Activated B cell treated with CpG ODN at 0.5 μM for 24 hours (primary cell): ENCODE results near the gene FAN1. TPM values are rescaled to one million over a fixed set of nuclear protein-coding genes. Genes with fewer than 3 reads are reported as not detected.

Experiments
- ATAC-seq: fragments of 200-7000 bp; cut with Tn5 transposase; one replicate; pipeline ENCODE4 v1.10.0; 2021; ENCODE audit warnings: low read depth, mild to moderate bottlenecking, moderate library complexity
- CTCF ChIA-PET: fragments of 350-600 bp; sonication (Branson Sonifier 250); formaldehyde crosslinking; loops from one replicate; lab custom pipeline; 2021; ENCODE audit warnings: antibody characterized with exemption; lab: Charles Lee
- POLR2A ChIA-PET: fragments of 350-600 bp; sonication (Branson Sonifier 250); formaldehyde crosslinking; loops from one replicate; lab custom pipeline; 2021; ENCODE audit warnings: antibody characterized with exemption; lab: Charles Lee
- DNase-seq: peaks from one replicate; pipeline ENCODE4 v3.0.0; 2022
- H3K27ac Mint-ChIP-seq: one replicate; pipeline ENCODE4 v1.8.0; 2020; ENCODE audit warnings: mixed read lengths
- H3K27me3 Mint-ChIP-seq: one replicate; pipeline ENCODE4 v1.8.0; 2021; ENCODE audit warnings: mixed read lengths
- H3K36me3 Mint-ChIP-seq: one replicate; pipeline ENCODE4 v1.8.0; 2021; ENCODE audit warnings: low read depth, mixed read lengths
- H3K4me1 Mint-ChIP-seq: one replicate; pipeline ENCODE4 v1.8.0; 2021; ENCODE audit warnings: mixed read lengths
- H3K4me3 Mint-ChIP-seq: one replicate; pipeline ENCODE4 v1.8.0; 2020; ENCODE audit warnings: mild to moderate bottlenecking, mixed read lengths
- H3K9me3 Mint-ChIP-seq: one replicate; pipeline ENCODE4 v1.8.0; 2020; ENCODE audit warnings: mixed read lengths
- intact Hi-C: fragments of 100-400 bp; cut with micrococcal nuclease; formaldehyde crosslinking; loops from one replicate; pipeline ENCODE4 v1.15.1; 2024
- total RNA-seq: library from RNA; stranded (reverse); gene quantifications from 2 replicates; pipeline ENCODE4 v1.2.3, GENCODE V29; 2022
- TF ChIP-seq, protein P1 (sequence below): fragments of 200-600 bp; IDR thresholded peaks from one replicate; pipeline ENCODE4 v1.8.0; 2022; ENCODE audit warnings: antibody characterized with exemption, mild to moderate bottlenecking

The FAN1 gene
- total RNA-seq, 1 donor from 2014 or later: 20.8 TPM

DNA sequence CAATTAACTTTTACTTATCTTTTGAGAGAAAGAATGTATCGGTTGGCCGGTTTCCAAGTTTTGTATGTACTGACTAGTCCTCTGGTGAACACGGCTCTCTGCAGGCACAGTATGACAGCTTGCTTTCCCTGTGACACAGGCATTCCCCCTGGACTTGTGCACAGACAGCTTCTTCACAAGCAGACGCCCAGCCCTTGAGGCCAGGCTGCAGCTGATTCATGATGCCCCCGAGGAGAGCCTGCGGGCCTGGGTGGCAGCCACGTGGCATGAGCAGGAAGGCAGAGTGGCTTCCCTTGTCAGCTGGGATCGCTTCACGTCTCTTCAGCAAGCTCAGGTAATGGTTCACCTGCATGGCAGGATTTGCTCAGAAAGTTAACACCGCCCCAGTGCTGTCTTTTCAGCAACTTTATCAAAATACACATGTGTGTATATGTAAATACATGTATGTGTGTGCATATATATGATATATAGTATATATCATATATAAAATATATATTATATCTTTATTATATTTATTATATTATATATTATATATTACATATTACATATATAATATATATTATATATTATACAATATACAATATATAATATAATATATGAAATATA, 25.5 kb downstream of the FAN1 start:
- Mint-ChIP-seq H3K36me3 (peaks cover 72% of the 10 kb centered on the region), H3K4me3 (no peak overlapping the region), H3K27me3 (no peaks in the 10 kb centered on the region), H3K27ac (no peak overlapping the region), H3K9me3 (no peaks in the 10 kb centered on the region), H3K4me1 (peaks cover 22% of the 10 kb centered on the region)
- ChIA-PET POLR2A (no interaction called here), CTCF (no interaction called here)
- intact Hi-C loops: no loop called here
- DNase-seq (no peak), ATAC-seq (no peak)
- TF ChIP-seq, protein P1, sequence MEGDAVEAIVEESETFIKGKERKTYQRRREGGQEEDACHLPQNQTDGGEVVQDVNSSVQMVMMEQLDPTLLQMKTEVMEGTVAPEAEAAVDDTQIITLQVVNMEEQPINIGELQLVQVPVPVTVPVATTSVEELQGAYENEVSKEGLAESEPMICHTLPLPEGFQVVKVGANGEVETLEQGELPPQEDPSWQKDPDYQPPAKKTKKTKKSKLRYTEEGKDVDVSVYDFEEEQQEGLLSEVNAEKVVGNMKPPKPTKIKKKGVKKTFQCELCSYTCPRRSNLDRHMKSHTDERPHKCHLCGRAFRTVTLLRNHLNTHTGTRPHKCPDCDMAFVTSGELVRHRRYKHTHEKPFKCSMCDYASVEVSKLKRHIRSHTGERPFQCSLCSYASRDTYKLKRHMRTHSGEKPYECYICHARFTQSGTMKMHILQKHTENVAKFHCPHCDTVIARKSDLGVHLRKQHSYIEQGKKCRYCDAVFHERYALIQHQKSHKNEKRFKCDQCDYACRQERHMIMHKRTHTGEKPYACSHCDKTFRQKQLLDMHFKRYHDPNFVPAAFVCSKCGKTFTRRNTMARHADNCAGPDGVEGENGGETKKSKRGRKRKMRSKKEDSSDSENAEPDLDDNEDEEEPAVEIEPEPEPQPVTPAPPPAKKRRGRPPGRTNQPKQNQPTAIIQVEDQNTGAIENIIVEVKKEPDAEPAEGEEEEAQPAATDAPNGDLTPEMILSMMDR: no peak

DNA sequence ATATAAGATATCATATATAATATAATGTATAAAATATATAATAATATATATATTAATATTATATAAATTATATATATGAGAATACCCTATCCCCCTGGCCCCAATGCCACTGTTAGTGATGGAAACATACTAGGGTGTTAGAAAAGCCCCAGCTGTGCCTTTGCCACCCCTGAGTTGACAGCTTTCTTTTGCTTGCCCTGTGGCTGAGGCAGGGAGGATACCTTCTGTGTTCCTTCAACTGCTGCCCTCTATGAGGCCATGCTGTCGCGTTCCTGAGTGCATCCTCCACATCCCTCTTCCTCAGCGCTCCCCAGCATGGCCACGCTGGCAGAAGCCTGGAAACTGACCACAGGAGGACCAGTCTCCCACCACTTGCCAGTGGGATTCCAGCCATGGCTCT, 26.3 kb downstream of the FAN1 start:
- H3K4me1 Mint-ChIP-seq: peaks cover 29% of the 10 kb centered on the region
- DNase-seq (no peak), ATAC-seq (no peak)
- peaks cover 68% of the 10 kb centered on the region for H3K36me3 Mint-ChIP-seq
- H3K9me3 Mint-ChIP-seq: no peaks in the 10 kb centered on the region
- H3K27ac Mint-ChIP-seq: no peak overlapping the region
- POLR2A ChIA-PET: no interaction called here
- intact Hi-C loops: no loop called here
- TF ChIP-seq, protein P1: no peak
- CTCF ChIA-PET: no interaction called here
- H3K27me3 Mint-ChIP-seq: no peaks in the 10 kb centered on the region
- no peak overlapping the region for H3K4me3 Mint-ChIP-seq

DNA sequence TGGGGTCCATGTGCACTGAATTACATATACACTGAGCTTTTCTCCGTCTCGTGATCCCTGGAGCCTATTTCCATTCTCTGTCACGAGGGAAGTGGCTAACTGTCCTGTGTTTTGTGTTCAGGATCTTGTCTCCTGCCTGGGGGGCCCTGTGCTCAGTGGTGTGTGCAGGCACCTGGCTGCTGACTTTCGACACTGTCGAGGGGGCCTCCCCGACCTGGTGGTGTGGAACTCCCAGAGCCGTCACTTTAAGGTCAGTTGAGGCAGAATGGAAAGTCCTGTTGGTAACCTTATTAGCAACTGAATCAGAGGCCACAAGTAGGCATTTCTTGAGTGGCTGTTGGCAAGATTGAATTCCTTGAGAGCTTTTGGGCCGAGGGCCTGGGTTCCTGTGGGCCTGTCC, 26.7 kb downstream of the FAN1 start:
- H3K27me3 Mint-ChIP-seq: no peaks in the 10 kb centered on the region
- ATAC-seq (peak; percentile 21), DNase-seq (no peak)
- intact Hi-C loops: no loop called here
- ChIA-PET CTCF (no interaction called here), POLR2A (interaction anchor here (1.8 kb wide), 1 partner anchor 38 kb away, joined by 4 read pairs; no protein-coding TSS in a partner anchor)
- H3K36me3 Mint-ChIP-seq: peaks cover 65% of the 10 kb centered on the region
- H3K27ac Mint-ChIP-seq: no peak overlapping the region
- TF ChIP-seq, protein P1: no peak
- peaks cover 29% of the 10 kb centered on the region for H3K4me1 Mint-ChIP-seq
- no peak overlapping the region for H3K4me3 Mint-ChIP-seq
- H3K9me3 Mint-ChIP-seq: no peaks in the 10 kb centered on the region

DNA sequence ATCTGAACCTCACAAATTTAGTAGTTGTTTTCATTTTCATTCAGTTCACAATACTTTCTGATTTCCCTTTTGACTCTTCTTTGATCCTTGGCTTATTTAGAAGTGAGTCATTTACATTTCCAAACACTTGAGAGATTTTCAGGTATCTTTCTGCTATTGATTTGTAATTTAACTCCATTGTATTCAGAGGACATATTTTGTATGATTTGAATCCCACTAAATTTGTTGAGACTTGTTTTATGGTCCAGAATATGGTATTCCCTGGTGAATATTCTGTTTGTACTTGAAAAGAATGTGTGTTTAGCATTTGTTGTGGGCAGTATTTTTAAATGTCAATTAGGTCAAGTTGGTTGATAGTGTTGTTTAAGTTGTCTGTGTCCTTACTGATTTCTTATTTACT, 29.6 kb downstream of the FAN1 start:
- intact Hi-C loops: no loop called here
- H3K4me1 Mint-ChIP-seq: peaks cover 29% of the 10 kb centered on the region
- no peak for DNase-seq
- no peaks in the 10 kb centered on the region for H3K27me3 Mint-ChIP-seq
- peak overlapping the region; percentile 12 for H3K27ac Mint-ChIP-seq
- no peak overlapping the region for H3K4me3 Mint-ChIP-seq
- no peak for ATAC-seq
- no peaks in the 10 kb centered on the region for H3K9me3 Mint-ChIP-seq
- ChIA-PET CTCF (no interaction called here), POLR2A (no interaction called here)
- peaks cover 63% of the 10 kb centered on the region for H3K36me3 Mint-ChIP-seq
- TF ChIP-seq, protein P1: no peak

DNA sequence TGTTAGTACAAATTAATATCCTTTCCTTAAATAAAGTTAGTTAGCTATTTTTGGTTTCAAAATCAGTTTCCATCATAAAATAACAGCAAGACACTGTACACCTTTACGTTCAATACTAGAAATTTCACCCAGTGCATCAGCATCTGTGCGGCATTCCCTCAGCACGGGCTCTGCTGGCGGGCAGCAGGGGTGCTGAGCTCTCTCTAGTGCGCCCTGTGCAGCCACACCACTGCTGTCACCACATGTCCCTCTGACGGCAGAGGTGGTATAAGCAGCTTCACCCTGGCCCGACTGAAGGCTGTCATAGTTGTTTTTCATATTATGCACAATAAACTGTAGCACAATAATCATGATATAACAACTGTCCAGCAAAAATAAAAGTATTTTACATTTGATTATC, 35.4 kb downstream of the FAN1 start:
- ATAC-seq: no peak
- intact Hi-C loops: no loop called here
- TF ChIP-seq, protein P1: no peak
- DNase-seq: no peak
- no peaks in the 10 kb centered on the region for H3K9me3 Mint-ChIP-seq
- CTCF ChIA-PET: interaction anchor here (1.5 kb wide), 1 partner anchor 190 kb away, joined by 8 read pairs; no protein-coding TSS in a partner anchor
- peaks cover 7% of the 10 kb centered on the region for H3K4me1 Mint-ChIP-seq
- H3K27me3 Mint-ChIP-seq: no peaks in the 10 kb centered on the region
- H3K27ac Mint-ChIP-seq: no peak overlapping the region
- H3K4me3 Mint-ChIP-seq: no peak overlapping the region
- peaks cover 83% of the 10 kb centered on the region for H3K36me3 Mint-ChIP-seq
- POLR2A ChIA-PET: no interaction called here
